Endodermal cell (in vitro differentiated cells): ENCODE results near the gene GTF2A2. TPM values are rescaled to one million over a fixed set of nuclear protein-coding genes. Genes with fewer than 3 reads are reported as not detected.

Experiments
- DNase-seq: peaks from one replicate; pipeline ENCODE4 v3.0.0-alpha.2; 2017
- H3K27ac ChIP-seq: 2 replicates; pipeline ENCODE4 v1.5.1; 2013; ENCODE audit warnings: mild to moderate bottlenecking, low read depth, low read length, moderate library complexity
- H3K27me3 ChIP-seq: 2 replicates; pipeline ENCODE4 v1.6.1; 2013; ENCODE audit warnings: mild to moderate bottlenecking, low read length, moderate library complexity; ENCODE audit not compliant: insufficient read depth, control insufficient read depth, poor library complexity, severe bottlenecking
- H3K36me3 ChIP-seq: 2 replicates; pipeline ENCODE4 v1.7.0; 2013; ENCODE audit warnings: mild to moderate bottlenecking, low read length, moderate library complexity; ENCODE audit not compliant: control insufficient read depth, insufficient read depth
- H3K4me1 ChIP-seq: one replicate; pipeline ENCODE4 v1.7.0; 2013; ENCODE audit warnings: low read length; ENCODE audit not compliant: control insufficient read depth, insufficient read depth
- H3K4me3 ChIP-seq: 2 replicates; pipeline ENCODE4 v1.5.1; 2013; ENCODE audit warnings: mild to moderate bottlenecking, low read length, moderate library complexity
- H3K9ac ChIP-seq: 2 replicates; pipeline ENCODE4 v1.6.1; 2013; ENCODE audit warnings: mild to moderate bottlenecking, low read length, moderate library complexity; ENCODE audit not compliant: poor library complexity, severe bottlenecking; ENCODE audit errors: extremely low read depth
- H3K9me3 ChIP-seq: 2 replicates; pipeline ENCODE4 v1.6.1; 2013; ENCODE audit warnings: mild to moderate bottlenecking, low read length, moderate library complexity; ENCODE audit not compliant: control insufficient read depth
- H3K27ac Mint-ChIP-seq: 2 replicates; pipeline ENCODE4 v1.8.0; 2020; ENCODE audit warnings: mixed read lengths
- H3K27me3 Mint-ChIP-seq: 2 replicates; pipeline ENCODE4 v1.8.0; 2021; ENCODE audit warnings: mild to moderate bottlenecking, mixed read lengths; ENCODE audit not compliant: insufficient read depth
- H3K36me3 Mint-ChIP-seq: 2 replicates; pipeline ENCODE4 v1.8.0; 2020; ENCODE audit warnings: low read depth, mixed read lengths
- H3K4me1 Mint-ChIP-seq: 2 replicates; pipeline ENCODE4 v1.8.0; 2020; ENCODE audit warnings: mixed read lengths
- H3K4me3 Mint-ChIP-seq: 2 replicates; pipeline ENCODE4 v1.8.0; 2020; ENCODE audit warnings: mild to moderate bottlenecking, moderate library complexity, mixed read lengths
- H3K9me3 Mint-ChIP-seq: 2 replicates; pipeline ENCODE4 v1.8.0; 2020; ENCODE audit warnings: mild to moderate bottlenecking, mixed read lengths
- CTCF ChIP-seq: fragments of 200-600 bp; sonication (generic); conservative IDR thresholded peaks from 2 replicates; pipeline ENCODE4 v1.5.0; 2021; ENCODE audit warnings: antibody characterized with exemption, mild to moderate bottlenecking
- WGBS, 2 experiments: methylation state at CpG; one replicate each; pipeline versions ENCODE4 v1.1.5 to v1.1.7; 2013; ENCODE audit warnings: missing lambda C conversion rate in 2 of 2, mixed read lengths in 1 of 2; ENCODE audit not compliant: insufficient coverage in 1 of 2, insufficient read length in 1 of 2; 5-methylcytosine and 5-hydroxymethylcytosine counted together
- long read RNA-seq, 4 experiments: library from polyadenylated mRNA in 2 of 4; library from RNA in 1 of 4; library from capped mRNA in 1 of 4; stranded (forward) in 3 of 4; unstranded in 1 of 4; transcript quantifications; one replicate each; pipeline ENCODE4 v2.0.0, GENCODE V29; 2020 to 2021; ENCODE audit warnings: inconsistent platforms in 1 of 4
- polyA plus RNA-seq, 2 experiments: library from polyadenylated mRNA; stranded (reverse); fragments of 50-300 nt; gene quantifications; one replicate each; pipeline ENCODE4 v1.2.3, GENCODE V29; 2013
- total RNA-seq, 2 donors: library from RNA; stranded (reverse); fragmentation: NEBNext Ultra II Directional in 1 of 2; extraction: Animal tissue kit (Norgen Biotek cat#: 25700) in 1 of 2; gene quantifications; 2 replicates in 1 of 2; 3 replicates in 1 of 2; pipeline ENCODE4 v1.2.1, GENCODE V29; 2021

Gene GTF2A2
- 100 to 1,000 TPM; 168 to 246 TPM for total RNA-seq
- polyA plus RNA-seq (2013, experiment 1 of 2) = 152 TPM
- polyA plus RNA-seq (2013, experiment 2 of 2) = 160 TPM
- long read RNA-seq, experiment 1, transcript GTF2A2-202 (5 exons, 1,582 nt) = major isoform, 57 of 77 reads
- long read RNA-seq, experiment 1, partial matches to known transcripts = 8 of 77 reads
- long read RNA-seq, experiment 1, other reads (novel, unspliced or antisense) = 9 of 77 reads
- long read RNA-seq, experiment 2, transcript GTF2A2-202 (5 exons, 1,582 nt) = major isoform, 66 of 78 reads
- long read RNA-seq, experiment 2, partial matches to known transcripts = 3 of 78 reads
- long read RNA-seq, experiment 2, other reads (novel, unspliced or antisense) = 5 of 78 reads
- long read RNA-seq, experiment 3, transcript GTF2A2-202 (5 exons, 1,582 nt) = major isoform, 87 of 96 reads
- long read RNA-seq, experiment 3, partial matches to known transcripts = 1 of 96 reads
- long read RNA-seq, experiment 3, other reads (novel, unspliced or antisense) = 2 of 96 reads
- long read RNA-seq, experiment 4, transcript GTF2A2-202 (5 exons, 1,582 nt) = major isoform, 59 of 62 reads
- long read RNA-seq, experiment 4, partial matches to known transcripts = 0 of 62 reads
- long read RNA-seq, experiment 4, other reads (novel, unspliced or antisense) = 2 of 62 reads

GRCh38 chr15:59656897-59657634 is at the start of gene GTF2A2:
TSS of gene GTF2A2 (minus strand) at chr15:59657515. CDS start at chr15:59652277, 5,238 bp downstream.
- H3K27me3 Mint-ChIP-seq = no peaks in the 10 kb centered on the region
- no peaks in the 10 kb centered on the region for H3K27me3 ChIP-seq
- 0% methylated on average over 20 to 59 of the region's 59 CpGs for WGBS, 2 experiments
- no peak within 1 kb of the TSS for H3K4me3 Mint-ChIP-seq
- H3K4me3 ChIP-seq = peak within 1 kb of the TSS; percentile 97
- H3K4me1 ChIP-seq = peaks cover 4% of the 10 kb centered on the region
- peaks cover 21% of the 10 kb centered on the region for H3K9me3 ChIP-seq
- peaks cover 62% of the 10 kb centered on the region for H3K36me3 ChIP-seq
- H3K4me1 Mint-ChIP-seq = no peaks in the 10 kb centered on the region
- peaks cover 30% of the 10 kb centered on the region for H3K36me3 Mint-ChIP-seq
- no peak for TF ChIP-seq CTCF
- peak; percentile 98 for DNase-seq
- peaks cover 5% of the 10 kb centered on the region for H3K9me3 Mint-ChIP-seq
- H3K9ac ChIP-seq = peak within 1 kb of the TSS; percentile 85
- peak within 1 kb of the TSS; percentile 14 for H3K27ac ChIP-seq
- peak within 1 kb of the TSS; percentile 73 for H3K27ac Mint-ChIP-seq

- no peak for TF ChIP-seq CTCF
- H3K4me3 ChIP-seq = no peak overlapping the region
- H3K27me3 ChIP-seq = no peaks in the 10 kb centered on the region
- no peak overlapping the region for H3K27ac ChIP-seq
- Mint-ChIP-seq H3K27ac (no peak overlapping the region), H3K4me3 (no peak overlapping the region), H3K9me3 (peaks cover 11% of the 10 kb centered on the region), H3K27me3 (no peaks in the 10 kb centered on the region), H3K4me1 (peaks cover 50% of the 10 kb centered on the region), H3K36me3 (no peaks in the 10 kb centered on the region)
- peaks cover 10% of the 10 kb centered on the region for H3K4me1 ChIP-seq
- H3K9ac ChIP-seq = no peak overlapping the region
- 83% methylated on average over 2 to 5 of the region's 6 CpGs for WGBS, 2 experiments
- H3K36me3 ChIP-seq = no peaks in the 10 kb centered on the region
- DNase-seq = no peak
- H3K9me3 ChIP-seq = peaks cover 9% of the 10 kb centered on the region
Measured at GRCh38 chr15:59703979-59704796, 46.9 kb upstream of the GTF2A2 start.

- peaks cover 10% of the 10 kb centered on the region for H3K4me1 ChIP-seq
- DNase-seq = no peak
- no peaks in the 10 kb centered on the region for H3K27me3 Mint-ChIP-seq
- H3K27ac Mint-ChIP-seq = no peak overlapping the region
- no peak for TF ChIP-seq CTCF
- H3K27ac ChIP-seq = no peak overlapping the region
- H3K9me3 Mint-ChIP-seq = peaks cover 4% of the 10 kb centered on the region
- H3K27me3 ChIP-seq = no peaks in the 10 kb centered on the region
- H3K9ac ChIP-seq = no peak overlapping the region
- peaks cover 3% of the 10 kb centered on the region for H3K9me3 ChIP-seq
- no peak overlapping the region for H3K4me3 Mint-ChIP-seq
- no peaks in the 10 kb centered on the region for H3K36me3 Mint-ChIP-seq
- no peaks in the 10 kb centered on the region for H3K36me3 ChIP-seq
- H3K4me3 ChIP-seq = peak overlapping the region; percentile 51
- peaks cover 50% of the 10 kb centered on the region for H3K4me1 Mint-ChIP-seq
Measured at GRCh38 chr15:59702351-59702750, 45.0 kb upstream of the GTF2A2 start.
